Chondrocyte (in vitro differentiated cells): ENCODE data around the gene SCYL1. TPM values are rescaled to one million over a fixed set of nuclear protein-coding genes. Genes with fewer than 3 reads are reported as not detected.

Source experiments
- DNase-seq: peaks from one replicate; pipeline ENCODE4 v3.0.0; 2021; ENCODE audit warnings: mixed read lengths, low spot score
- H3K27ac Mint-ChIP-seq: one replicate; pipeline ENCODE4 v1.8.0; 2021; ENCODE audit warnings: mild to moderate bottlenecking, moderate library complexity, mixed read lengths; ENCODE audit not compliant: unreplicated experiment
- H3K27me3 Mint-ChIP-seq: 2 replicates; pipeline ENCODE4 v1.8.0; 2021; ENCODE audit warnings: low read depth, mixed read lengths
- H3K36me3 Mint-ChIP-seq: 2 replicates; pipeline ENCODE4 v1.8.0; 2021; ENCODE audit warnings: low read depth, mixed read lengths
- H3K4me1 Mint-ChIP-seq: 2 replicates; pipeline ENCODE4 v1.8.0; 2021; ENCODE audit warnings: low read depth, mild to moderate bottlenecking, mixed read lengths
- H3K4me3 Mint-ChIP-seq: one replicate; pipeline ENCODE4 v1.8.0; 2021; ENCODE audit warnings: mild to moderate bottlenecking, moderate library complexity, mixed read lengths; ENCODE audit not compliant: unreplicated experiment
- H3K9me3 Mint-ChIP-seq: 2 replicates; pipeline ENCODE4 v1.8.0; 2021; ENCODE audit warnings: low read depth, mixed read lengths
- total RNA-seq: library from RNA; stranded (reverse); gene quantifications from 3 replicates; pipeline ENCODE4 v1.2.1, GENCODE V29; 2021
- TF ChIP-seq, protein P1 (sequence below): fragments of 200-600 bp; sonication (generic); IDR thresholded peaks from 2 replicates; pipeline ENCODE4 v1.5.0; 2021; ENCODE audit warnings: antibody characterized with exemption, mild to moderate bottlenecking, moderate library complexity

SCYL1 gene
- total RNA-seq, 1 donor from 2014 or later, result 108 TPM

- TF ChIP-seq, protein P1, sequence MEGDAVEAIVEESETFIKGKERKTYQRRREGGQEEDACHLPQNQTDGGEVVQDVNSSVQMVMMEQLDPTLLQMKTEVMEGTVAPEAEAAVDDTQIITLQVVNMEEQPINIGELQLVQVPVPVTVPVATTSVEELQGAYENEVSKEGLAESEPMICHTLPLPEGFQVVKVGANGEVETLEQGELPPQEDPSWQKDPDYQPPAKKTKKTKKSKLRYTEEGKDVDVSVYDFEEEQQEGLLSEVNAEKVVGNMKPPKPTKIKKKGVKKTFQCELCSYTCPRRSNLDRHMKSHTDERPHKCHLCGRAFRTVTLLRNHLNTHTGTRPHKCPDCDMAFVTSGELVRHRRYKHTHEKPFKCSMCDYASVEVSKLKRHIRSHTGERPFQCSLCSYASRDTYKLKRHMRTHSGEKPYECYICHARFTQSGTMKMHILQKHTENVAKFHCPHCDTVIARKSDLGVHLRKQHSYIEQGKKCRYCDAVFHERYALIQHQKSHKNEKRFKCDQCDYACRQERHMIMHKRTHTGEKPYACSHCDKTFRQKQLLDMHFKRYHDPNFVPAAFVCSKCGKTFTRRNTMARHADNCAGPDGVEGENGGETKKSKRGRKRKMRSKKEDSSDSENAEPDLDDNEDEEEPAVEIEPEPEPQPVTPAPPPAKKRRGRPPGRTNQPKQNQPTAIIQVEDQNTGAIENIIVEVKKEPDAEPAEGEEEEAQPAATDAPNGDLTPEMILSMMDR, result no peak
- Mint-ChIP-seq H3K9me3 (no peaks in the 10 kb centered on the region), H3K27me3 (no peaks in the 10 kb centered on the region), H3K4me3 (peak overlapping the region; percentile 59), H3K4me1 (peaks cover 53% of the 10 kb centered on the region), H3K27ac (no peak overlapping the region), H3K36me3 (no peaks in the 10 kb centered on the region)
- DNase-seq, result peak; percentile 46
Observed at GRCh38 chr11:65496304-65497140, 28.4 kb upstream of the SCYL1 start.

- peak overlapping the region; percentile 59 for H3K4me3 Mint-ChIP-seq
- H3K36me3 Mint-ChIP-seq, result no peaks in the 10 kb centered on the region
- H3K9me3 Mint-ChIP-seq, result no peaks in the 10 kb centered on the region
- H3K27me3 Mint-ChIP-seq, result no peaks in the 10 kb centered on the region
- no peak overlapping the region for H3K27ac Mint-ChIP-seq
- TF ChIP-seq, protein P1, result no peak
- DNase-seq, result peak; percentile 99
- peaks cover 45% of the 10 kb centered on the region for H3K4me1 Mint-ChIP-seq
Observed at GRCh38 chr11:65497141-65498041, 27.5 kb upstream of the SCYL1 start.

- peaks cover 37% of the 10 kb centered on the region for H3K4me1 Mint-ChIP-seq
- H3K27me3 Mint-ChIP-seq, result no peaks in the 10 kb centered on the region
- H3K36me3 Mint-ChIP-seq, result no peaks in the 10 kb centered on the region
- H3K9me3 Mint-ChIP-seq, result no peaks in the 10 kb centered on the region
- DNase-seq, result peak; percentile 46
- no peak overlapping the region for H3K27ac Mint-ChIP-seq
- H3K4me3 Mint-ChIP-seq, result no peak overlapping the region
- TF ChIP-seq, protein P1, result no peak
Observed at GRCh38 chr11:65498042-65498726, 26.7 kb upstream of the SCYL1 start.

- Mint-ChIP-seq H3K27ac (no peak overlapping the region), H3K4me1 (peaks cover 32% of the 10 kb centered on the region), H3K27me3 (no peaks in the 10 kb centered on the region), H3K9me3 (no peaks in the 10 kb centered on the region), H3K4me3 (no peak overlapping the region), H3K36me3 (peaks cover 2% of the 10 kb centered on the region)
- TF ChIP-seq, protein P1, result no peak
- no peak for DNase-seq
Observed at GRCh38 chr11:65498727-65498976, 26.2 kb upstream of the SCYL1 start.
